GM19238 (cell line): ENCODE measurements around the gene ZFYVE28.
"Not testable (repeated sequence)": the region's sequence is repeated elsewhere in the genome, so short reads cannot be mapped to it uniquely, and the experiment has no call there.

Experiments
- DNase-seq: peaks from one replicate; pipeline ENCODE4 v3.0.0; 2011; ENCODE audit warnings: low spot score; ENCODE audit not compliant: insufficient read length

ZFYVE28 gene

DNA sequence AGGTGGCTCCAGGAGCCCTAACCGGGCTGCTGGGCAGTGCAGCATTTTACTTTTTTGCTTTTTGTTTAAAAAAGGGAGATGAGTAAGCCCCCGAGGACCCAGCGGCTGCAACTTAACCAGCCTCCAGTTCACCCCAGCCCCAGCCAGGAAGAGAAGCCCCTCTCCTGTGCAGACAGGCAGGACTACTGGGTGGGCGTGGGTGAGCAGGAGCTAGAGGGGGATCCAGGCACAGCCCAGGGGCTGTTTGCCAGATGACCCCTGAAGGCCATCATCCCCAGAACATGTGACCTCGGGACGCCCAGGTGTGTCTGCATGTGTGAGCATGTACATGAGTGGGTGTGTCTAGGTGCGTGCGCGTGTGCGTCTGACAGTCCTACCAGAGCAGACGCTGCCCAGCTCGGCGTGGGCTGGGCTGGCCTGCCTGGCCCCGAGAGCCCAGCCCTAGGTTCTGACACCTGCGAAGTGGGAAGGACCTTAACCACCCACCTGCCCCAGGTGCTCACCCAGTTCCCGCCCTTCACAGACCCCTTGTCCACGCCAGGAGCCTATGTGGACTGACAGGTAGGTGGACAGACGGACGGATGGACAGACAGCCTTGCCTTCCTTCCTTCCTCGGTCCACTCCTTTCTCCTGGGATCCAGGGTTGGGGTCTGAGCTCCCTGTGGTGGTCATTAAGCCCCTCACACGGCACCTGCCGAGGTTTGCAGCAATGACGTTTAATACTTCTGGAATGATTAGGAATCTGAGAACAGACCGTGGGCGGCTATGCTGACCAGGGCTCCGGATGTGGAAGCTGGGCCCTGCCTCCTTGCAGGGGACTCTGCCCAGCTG lies 168.7 kb downstream of the ZFYVE28 start:
- DNase-seq: peak; percentile 1

DNA sequence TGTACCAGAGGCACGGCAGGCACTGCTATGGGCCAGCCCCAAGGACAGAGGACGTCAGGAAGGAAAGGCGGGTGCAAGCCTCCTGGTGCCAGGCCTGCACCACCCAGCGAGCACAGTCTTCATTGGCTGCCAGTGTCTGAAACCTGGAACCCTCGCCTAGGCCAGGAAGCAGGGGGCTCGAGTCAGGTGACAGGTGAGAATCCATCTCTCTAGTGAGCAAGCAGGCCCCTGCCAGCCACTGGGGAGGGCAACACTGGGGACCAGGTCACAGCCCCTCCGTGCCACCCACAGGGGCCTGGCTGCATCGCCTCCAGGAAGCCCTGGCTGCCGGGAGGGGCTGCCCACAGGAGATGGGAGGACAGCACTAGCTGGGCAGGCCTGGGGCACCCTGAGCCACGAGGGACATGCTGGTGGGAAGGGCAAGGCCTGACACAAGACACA lies 169.6 kb downstream of the ZFYVE28 start:
- peak; percentile 2 for DNase-seq

DNA sequence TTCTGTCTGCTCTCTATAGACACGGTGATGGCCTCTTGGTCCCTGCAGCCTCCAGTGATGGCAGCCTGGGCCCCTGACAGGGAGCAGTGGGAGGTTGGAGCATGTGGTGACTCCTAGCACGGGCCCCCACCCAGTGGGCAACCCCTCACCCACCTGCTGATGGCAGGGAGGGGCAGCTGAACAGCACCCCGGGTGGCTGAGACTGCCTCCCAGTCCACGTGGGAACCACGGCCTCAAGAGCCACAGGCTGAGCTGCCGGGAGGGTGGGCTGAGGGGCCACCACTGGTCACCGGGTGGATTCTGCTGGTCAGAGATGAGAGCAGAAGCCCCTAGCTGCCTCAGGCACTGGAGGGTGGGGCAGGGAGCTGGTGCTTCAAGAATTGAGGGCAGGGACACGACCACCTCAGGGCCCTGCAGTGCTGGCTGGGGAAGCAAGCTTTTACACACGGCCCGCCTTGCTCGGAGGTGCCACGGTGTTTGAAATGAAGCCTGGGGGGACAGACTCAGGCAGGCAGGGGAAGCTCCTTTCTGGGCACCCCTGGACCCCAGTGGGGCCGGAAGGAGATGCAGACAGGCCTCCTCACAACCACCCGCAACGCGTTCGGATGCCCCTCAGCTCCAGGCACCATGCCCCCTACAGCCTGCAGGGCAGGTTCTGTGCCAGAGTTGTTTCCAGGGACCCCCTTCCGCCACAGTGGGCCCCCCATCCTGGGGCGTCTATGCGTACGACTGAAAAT lies 170.2 kb downstream of the ZFYVE28 start:
- DNase-seq: no peak

DNA sequence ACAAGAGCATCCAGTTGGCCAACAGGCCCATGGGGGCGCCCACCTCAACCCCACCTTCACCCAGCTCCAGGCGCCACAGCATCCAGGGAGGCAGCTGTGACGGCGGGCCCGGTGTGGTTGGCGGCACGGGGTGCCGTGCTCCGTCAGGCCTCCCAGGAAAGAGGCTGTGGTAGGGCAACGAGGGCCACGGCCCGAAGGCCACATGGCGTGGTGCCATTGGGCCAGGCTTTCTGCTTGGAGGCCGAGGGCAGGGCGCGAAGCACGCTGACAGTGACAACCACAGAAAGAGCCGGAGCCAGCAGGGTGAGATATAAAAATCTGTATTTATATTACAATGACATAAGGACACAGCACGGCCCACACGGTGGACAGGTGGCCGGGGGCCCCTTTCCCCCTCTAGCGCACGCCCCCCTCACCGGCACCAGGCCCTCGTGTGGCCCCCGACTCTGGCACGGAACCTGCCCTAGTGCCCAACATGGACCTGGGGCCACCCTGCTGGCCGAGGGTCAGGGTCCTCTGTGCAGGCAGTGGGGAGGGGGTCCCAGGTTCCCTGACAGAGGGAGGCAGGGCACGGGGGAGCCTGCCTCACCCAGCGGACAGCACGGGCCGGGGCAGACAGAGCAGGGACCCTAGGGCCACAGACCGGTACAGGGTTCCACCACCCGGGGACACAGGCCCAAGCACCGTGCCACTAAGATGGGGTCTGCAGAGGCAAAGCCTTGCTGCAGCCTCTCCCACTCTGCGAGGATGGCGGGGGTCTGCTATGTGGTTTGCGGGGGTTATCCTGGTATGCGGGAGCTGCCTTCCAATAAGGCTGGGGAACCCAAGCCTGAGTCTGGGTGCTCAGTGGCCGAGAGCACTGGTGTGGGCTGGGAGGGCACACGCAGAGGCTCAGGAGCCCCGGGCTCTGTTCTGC lies 171.1 kb downstream of the ZFYVE28 start:
- DNase-seq: peak; percentile 7

DNA sequence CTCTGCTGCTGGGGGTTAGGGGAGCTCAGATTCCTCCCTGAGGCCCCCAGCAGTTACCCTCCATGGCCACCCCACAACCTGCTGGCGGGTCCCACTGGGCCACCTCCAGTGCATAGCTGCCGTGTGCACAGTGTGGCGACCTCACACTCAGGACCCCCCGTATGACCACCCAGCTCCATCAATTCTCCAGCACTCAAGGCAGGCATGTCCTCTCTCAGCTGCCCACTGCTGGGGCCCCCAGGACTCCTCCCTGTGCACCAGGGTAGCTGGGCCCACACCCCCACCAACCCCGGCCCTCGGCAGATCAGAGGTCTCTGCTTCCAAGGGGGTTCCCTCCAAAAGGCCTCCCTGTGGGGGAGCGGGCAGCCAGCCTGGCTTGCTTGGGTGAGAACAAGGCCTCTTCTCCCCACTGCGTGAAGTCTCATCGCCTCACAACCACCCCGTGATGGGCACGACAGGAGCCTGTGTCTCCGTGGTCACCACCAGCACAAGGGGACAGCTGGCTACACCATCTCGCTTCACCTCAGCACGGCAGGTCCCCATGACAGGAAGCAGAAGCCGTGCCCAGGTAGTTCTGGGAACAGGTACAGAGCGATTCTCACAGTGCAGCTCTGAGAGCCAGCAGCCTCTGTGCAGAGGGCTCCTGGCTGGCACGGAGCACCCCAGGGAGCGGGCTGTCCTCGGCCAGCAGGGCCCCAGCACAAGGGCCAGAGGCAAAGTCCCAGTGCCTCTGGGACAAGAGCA lies 171.9 kb downstream of the ZFYVE28 start:
- DNase-seq: no peak

DNA sequence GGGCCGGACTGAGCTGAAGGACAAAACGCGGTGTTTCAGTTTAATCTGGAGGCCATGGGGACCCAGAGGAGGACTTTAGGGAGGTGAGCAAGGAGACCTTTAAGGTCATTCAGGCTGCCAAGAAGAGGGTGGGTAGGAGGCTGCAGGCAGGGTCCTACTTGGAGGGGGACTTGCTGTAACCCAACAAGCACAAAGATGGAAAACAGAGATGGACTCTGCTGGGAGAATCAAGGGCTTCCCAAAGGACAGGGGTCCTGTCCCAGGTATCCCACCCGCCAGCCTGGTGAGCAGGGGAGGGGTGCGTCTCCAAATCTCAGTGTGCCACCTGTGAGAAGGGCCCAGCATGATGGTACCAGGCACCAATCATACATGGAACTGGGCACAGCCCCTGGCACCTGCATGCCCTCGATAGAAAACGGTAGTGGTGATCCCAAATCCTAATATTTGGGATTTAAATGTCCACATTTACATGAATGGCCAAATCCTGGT lies 172.6 kb downstream of the ZFYVE28 start:
- DNase-seq: peak; percentile 1

DNA sequence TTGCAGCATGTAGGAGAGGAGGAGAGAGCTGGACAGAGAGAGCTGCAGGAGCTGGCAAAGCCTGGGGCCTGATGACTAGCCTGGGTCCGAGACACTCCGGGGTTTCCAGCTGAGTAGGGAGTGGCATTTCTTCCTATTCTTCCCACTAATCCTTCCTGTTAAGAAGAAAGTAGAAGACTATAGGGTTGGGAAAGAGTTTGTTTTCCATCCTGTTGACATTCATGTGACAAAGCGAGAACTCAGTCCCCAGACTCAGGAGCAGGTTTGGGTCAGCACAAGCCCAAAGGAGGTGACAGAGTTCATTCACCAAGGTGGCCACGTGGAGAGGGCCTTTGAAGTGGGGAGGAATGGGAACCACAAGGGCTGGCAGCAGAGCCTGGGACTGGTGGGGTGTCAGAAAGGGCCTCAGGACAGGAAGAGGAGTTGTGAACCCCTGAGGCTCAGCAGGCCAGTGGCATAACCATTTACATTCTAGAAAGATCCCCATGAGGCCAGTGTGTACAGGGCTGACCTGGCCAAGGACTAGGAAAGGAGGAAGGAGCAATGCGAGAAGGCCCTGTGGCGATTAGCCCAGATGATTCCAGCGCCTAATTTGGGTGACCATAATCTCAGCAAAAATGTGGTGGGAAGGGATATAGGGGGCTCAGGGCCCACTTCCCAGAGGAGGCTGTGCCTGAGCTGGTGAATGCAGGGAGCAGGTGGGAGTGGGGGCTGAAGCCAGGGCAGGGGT lies 173.2 kb downstream of the ZFYVE28 start:
- no peak for DNase-seq

DNA sequence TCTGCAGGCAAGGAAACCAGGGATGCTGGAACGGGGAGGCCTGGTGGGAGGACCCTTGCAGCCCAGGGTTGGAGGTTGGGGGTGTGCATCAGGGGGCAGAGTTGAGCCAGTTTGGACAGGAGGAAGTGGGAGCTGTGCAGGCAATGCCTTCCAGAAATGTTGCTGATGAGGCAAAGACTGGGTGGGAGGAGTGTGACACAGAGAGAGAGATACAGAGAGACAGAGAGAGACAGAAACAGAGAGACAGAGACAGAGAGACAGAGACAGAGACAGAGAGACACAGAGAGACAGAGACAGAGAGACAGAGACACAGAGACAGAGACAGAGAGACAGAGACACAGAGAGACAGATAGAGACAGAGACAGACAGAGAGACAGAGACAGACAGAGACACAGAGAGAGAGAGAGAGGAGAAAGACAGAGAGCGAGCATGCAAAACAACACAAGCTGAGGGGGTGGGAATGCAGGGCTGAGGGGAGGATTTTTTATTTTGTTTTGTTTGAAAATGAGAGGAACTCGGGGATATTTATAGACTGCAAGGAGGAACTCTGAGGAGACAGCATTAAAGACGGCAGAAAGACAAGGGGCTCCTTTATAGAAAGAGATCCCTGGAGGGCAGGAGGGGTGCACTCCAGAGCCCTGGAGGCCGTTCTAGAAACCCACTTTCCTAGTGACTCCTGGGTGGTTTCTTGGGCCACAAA lies 174.6 kb downstream of the ZFYVE28 start:
- no peak for DNase-seq

DNA sequence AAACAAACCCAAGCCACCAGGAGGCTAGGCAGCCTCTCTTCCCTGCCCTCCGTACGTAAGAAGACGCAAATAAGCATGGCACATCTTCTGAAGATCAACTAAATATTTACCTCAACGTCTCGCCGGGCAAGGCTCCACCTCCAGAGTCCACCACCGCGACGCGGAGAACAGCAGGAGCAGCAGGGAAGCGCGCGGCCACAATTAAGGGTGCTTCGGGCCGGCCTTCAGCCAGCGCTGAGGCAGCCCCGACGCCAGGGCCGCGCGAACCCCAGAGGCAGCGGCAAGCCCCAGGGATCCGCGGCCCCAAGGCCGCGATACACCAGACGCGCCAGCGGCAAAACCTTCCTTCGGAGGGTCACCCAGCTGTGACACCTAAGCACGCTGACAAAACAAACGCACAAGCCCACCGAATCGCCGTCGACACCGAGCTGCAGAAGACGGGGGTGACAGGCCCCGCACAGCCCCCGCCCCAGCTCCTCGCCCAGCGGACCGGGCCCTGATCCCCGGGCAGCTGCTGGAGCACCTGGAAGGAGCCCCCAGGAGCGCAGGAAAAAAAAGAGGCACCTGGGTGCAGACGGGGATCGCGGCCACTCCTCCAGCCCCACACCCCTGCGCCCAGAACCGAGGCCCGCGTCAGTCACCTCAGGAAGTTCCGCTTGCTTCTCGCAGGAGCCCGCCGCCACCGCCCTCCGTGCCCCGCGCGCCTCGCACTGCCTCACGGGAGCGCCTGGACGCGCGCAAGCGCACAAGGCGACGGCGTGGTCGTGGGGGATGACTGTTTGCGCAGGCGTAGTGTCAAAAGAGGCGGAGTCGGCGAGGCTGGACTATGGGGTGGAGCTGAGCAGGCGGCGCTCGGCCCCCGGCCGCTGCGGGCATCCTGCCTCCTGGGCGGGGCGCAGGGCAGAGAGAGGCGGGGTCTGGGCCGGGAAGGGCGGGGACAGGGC lies 176.8 kb downstream of the ZFYVE28 start, which contains the start of the genes HAUS3 and POLN:
HAUS3 (minus strand) TSS at position 712 of the 944 bp plus-strand sequence. CDS start 1,175 bp downstream, outside the sequence.
POLN (minus strand) TSS at position 712 of the 944 bp plus-strand sequence. CDS start 12,890 bp downstream, outside the sequence.
- DNase-seq: peak; percentile 98

DNA sequence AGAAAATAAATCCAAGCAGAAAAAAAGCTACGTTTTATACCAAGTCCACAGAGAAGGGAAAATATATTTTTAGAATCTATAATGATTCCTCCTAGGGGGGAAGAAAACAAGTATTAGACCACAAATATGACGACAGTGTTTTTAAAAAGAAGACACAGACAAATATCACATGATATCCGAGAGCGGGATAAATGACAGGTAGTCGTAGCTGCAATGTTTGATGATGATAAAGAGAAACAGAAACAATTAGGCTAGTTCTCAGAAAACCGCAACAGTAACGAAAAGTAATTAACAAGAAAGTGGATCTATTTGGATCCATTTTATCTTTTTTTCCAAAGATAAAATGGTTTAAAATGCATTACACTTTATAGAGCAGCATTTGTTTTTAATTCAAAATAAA lies 177.4 kb downstream of the ZFYVE28 start:
- DNase-seq: no peak

DNA sequence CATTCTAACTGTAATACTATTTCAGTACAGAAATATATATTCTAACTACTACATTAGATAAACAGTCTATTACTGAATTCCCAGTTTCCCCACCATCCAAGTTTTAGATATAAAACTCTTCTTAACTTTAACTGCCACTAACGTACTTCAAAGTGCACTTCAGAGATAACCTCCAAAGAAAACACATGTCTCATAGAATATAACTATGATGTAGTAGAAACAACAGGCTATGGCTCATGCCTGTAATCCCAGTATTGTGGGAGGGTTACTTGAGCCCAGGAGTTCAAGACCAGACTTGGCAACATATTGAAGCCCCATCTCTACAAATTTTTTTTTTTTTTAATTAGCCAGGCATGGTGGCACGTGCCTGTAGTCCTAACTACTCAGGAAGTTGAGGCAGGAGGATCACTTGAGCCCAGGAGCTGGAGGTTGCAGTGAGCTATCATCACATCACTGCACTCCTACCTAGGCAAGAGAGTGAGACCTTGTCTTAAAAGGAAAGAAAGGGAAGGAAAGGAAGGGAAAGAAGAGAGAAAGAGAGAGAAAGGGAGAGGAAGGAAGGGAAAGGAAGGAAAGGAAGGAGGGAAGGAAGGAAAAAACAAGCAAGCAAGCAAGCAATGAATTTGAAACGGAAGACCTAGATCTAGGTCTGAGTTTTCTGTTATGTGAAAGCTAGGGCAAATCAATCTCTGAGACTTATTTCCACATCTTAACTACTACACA lies 181.3 kb downstream of the ZFYVE28 start:
- DNase-seq: no peak

DNA sequence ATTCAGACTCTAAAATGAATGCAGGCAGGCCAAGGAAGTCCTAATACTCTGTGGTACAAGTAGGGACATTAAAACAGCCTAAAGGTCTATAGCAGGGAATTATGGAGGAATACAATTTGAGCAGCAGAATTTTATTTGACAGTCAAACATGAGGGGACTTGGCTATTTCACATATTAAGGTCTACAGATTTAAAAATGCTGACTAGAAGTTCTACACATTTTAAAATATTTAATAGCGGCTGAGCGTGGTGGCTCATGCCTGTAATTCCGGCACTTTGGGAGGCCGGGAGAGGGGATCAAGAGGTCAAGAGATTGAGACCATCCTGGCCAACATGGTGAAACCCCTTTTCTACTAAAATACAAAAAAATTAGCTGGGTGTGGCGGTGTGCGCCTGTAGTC lies 187.4 kb downstream of the ZFYVE28 start:
- DNase-seq: no peak

DNA sequence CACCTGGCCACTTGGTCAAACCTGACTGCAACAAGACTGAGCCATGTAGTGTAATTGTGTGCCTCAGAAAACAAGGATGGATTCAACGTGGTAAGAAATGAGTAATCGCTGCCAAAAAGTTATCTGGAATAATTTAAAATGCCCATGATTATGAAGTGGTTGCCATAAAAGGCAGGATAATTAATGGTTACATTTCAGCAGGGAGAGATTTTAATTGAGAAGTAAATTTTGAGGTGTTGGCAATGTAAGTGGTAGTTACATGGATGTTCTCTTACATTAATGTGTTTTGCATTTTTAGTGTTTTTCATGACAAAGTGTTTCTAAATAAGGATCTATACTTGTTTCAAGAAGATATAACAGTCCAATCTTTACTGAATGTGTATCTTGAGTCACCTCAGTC lies 192.2 kb downstream of the ZFYVE28 start:
- no peak for DNase-seq

DNA sequence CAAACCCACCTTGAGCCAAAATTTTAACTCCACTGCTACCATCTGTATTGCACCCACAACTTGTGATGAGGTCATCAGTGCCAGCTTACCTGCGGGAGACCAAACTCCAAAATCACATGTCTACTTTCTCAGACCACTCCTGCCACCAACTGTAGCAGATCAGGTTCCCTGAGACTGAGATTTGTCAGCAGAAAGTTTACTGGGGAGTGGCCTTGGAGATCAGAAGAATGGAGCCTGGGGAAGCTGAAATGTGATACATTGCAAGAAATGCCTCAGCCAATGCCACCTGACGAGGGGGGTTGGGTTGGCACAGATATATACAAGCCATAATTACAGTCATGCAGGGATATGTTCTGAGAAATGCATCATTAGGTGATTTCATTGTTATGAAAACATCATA lies 195.6 kb downstream of the ZFYVE28 start:
- no peak for DNase-seq

DNA sequence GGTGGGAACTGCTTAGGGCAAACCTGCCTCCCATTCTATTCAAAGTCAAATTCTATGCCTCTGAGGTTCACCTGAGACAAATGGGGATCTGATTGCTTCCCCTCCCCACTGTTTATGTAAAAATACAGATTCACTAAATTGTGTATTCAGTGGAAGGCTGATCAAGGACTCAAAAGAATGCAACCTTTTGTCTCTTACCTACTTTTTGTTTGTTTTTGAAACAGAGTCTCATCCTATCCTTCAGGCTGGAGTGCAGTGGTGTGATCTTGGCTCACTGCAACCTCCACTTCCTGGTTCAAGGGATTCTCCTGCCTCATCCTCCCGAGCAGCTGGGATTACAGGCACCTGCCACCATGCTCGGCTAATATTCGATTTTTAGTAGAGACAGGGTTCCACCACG lies 197.1 kb downstream of the ZFYVE28 start:
- not testable (repeated sequence) for DNase-seq

DNA sequence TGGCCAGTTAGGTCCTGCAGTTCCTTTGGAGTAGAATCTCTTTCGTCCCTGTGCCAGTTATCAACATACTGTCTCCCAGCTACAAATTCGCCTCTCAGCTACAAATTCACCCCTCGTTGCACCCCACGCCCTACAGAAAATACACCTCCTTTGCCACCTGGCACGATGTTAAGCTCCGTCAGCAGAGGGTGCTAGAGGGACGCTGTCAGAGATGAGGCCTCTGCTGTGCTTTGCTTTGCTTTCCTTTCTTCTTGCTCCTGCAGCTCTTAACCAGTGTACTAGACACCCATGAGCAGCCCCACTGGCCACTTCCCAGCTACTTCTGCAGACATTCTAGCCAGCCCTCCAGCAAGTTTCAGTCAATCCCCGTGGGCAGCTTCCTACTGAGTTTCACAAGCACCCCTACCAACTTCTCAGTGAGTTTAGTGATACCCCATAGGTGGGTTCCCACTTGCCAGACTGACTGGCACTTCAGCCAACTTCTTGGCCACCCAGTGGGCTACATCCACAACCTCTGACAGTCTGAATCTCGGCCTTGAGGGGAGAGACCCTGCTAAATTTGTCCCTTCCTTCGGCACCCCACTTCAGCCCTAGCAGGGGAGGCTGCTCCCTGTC lies 198.3 kb downstream of the ZFYVE28 start:
- peak; percentile 35 for DNase-seq
